Trophoblast cell (in vitro differentiated cells and primary cell): ENCODE results near the gene OXCT2. TPM values are rescaled to one million over a fixed set of nuclear protein-coding genes. Genes with fewer than 3 reads are reported as not detected.
A peak's percentile ranks its signal among the peaks of the same experiment; 100 is the strongest.
"Not testable (repeated sequence)": the region's sequence is repeated elsewhere in the genome, so short reads cannot be mapped to it uniquely, and the experiment has no call there.

ENCODE experiments used
- DNase-seq, 2 donors: peaks; one replicate each; pipeline ENCODE4 v3.0.0-alpha.2; 2016
- H2AFZ ChIP-seq: 2 replicates; pipeline ENCODE4 v1.6.1; 2013; ENCODE audit warnings: low read length, moderate library complexity, mild to moderate bottlenecking; ENCODE audit not compliant: insufficient read depth, poor library complexity
- H2AK5ac ChIP-seq: 2 replicates; pipeline ENCODE4 v1.6.1; 2013; ENCODE audit warnings: mild to moderate bottlenecking, low read length
- H2BK120ac ChIP-seq: 2 replicates; pipeline ENCODE4 v1.6.1; 2013; ENCODE audit warnings: low read length, mild to moderate bottlenecking, moderate library complexity; ENCODE audit not compliant: insufficient read depth, poor library complexity
- H2BK12ac ChIP-seq: 2 replicates; pipeline ENCODE4 v1.6.1; 2013; ENCODE audit warnings: mild to moderate bottlenecking, low read length, moderate library complexity
- H2BK5ac ChIP-seq: 2 replicates; pipeline ENCODE4 v1.6.1; 2013; ENCODE audit warnings: low read length, low read depth, moderate library complexity, mild to moderate bottlenecking; ENCODE audit not compliant: poor library complexity
- H3K14ac ChIP-seq: 2 replicates; pipeline ENCODE4 v1.6.1; 2013; ENCODE audit warnings: mild to moderate bottlenecking, low read length
- H3K18ac ChIP-seq: 2 replicates; pipeline ENCODE4 v1.6.1; 2013; ENCODE audit warnings: mild to moderate bottlenecking, low read length
- H3K23ac ChIP-seq: 2 replicates; pipeline ENCODE4 v1.6.1; 2013; ENCODE audit warnings: low read length
- H3K27ac ChIP-seq: 2 replicates; pipeline ENCODE4 v1.5.1; 2013; ENCODE audit warnings: low read depth, mild to moderate bottlenecking, inconsistent platforms, low read length, moderate library complexity
- H3K27me3 ChIP-seq: 2 replicates; pipeline ENCODE4 v1.6.1; 2013; ENCODE audit warnings: inconsistent platforms, mild to moderate bottlenecking, low read length, moderate library complexity; ENCODE audit not compliant: insufficient read depth
- H3K36me3 ChIP-seq, 2 experiments: 1 replicate in 1 of 2; 2 replicates in 1 of 2; pipeline ENCODE4 v1.6.1; 2013; ENCODE audit warnings: low read length in 2 of 2, mild to moderate bottlenecking in 2 of 2, moderate library complexity in 1 of 2; ENCODE audit not compliant: insufficient read depth in 2 of 2, control insufficient read depth in 1 of 2
- H3K4ac ChIP-seq: 2 replicates; pipeline ENCODE4 v1.6.1; 2013; ENCODE audit warnings: low read depth, mild to moderate bottlenecking, low read length, moderate library complexity
- H3K4me1 ChIP-seq, 2 experiments: 1 replicate in 1 of 2; 2 replicates in 1 of 2; pipeline ENCODE4 v1.6.1; 2013; ENCODE audit warnings: low read length in 2 of 2, mild to moderate bottlenecking in 2 of 2, moderate library complexity in 1 of 2; ENCODE audit not compliant: insufficient read depth in 2 of 2, control insufficient read depth in 1 of 2
- H3K4me2 ChIP-seq: 2 replicates; pipeline ENCODE4 v1.6.1; 2013; ENCODE audit warnings: inconsistent platforms, mild to moderate bottlenecking, low read length, moderate library complexity
- H3K4me3 ChIP-seq: 2 replicates; pipeline ENCODE4 v1.5.1; 2013; ENCODE audit warnings: mild to moderate bottlenecking, low read depth, low read length, inconsistent platforms
- H3K79me1 ChIP-seq: one replicate; pipeline ENCODE4 v1.6.1; 2013; ENCODE audit warnings: low read length
- H3K79me2 ChIP-seq: 2 replicates; pipeline ENCODE4 v1.6.1; 2013; ENCODE audit warnings: low read length, mild to moderate bottlenecking; ENCODE audit not compliant: control insufficient read depth, insufficient read depth, poor library complexity
- H3K9ac ChIP-seq: 2 replicates; pipeline ENCODE4 v1.6.1; 2013; ENCODE audit warnings: mild to moderate bottlenecking, low read length
- H3K9me3 ChIP-seq: 2 replicates; pipeline ENCODE4 v1.6.1; 2013; ENCODE audit warnings: low read depth, mild to moderate bottlenecking, control low read depth, inconsistent platforms, low read length; ENCODE audit not compliant: insufficient read depth
- H4K12ac ChIP-seq: 2 replicates; pipeline ENCODE4 v1.6.1; 2013; ENCODE audit warnings: low read depth, mild to moderate bottlenecking, low read length, moderate library complexity
- H4K8ac ChIP-seq: 2 replicates; pipeline ENCODE4 v1.6.1; 2013; ENCODE audit warnings: low read depth, mild to moderate bottlenecking, low read length, moderate library complexity
- H4K91ac ChIP-seq: one replicate; pipeline ENCODE4 v1.6.1; 2013; ENCODE audit warnings: low read depth, mild to moderate bottlenecking, low read length, moderate library complexity
- WGBS: extraction: QIAGEN DNeasy Blood & Tissue Kit; methylation state at CpG from one replicate; pipeline ENCODE4 v1.1.7; 2013; ENCODE audit warnings: missing lambda C conversion rate; ENCODE audit not compliant: insufficient read length, insufficient coverage; ENCODE audit errors: extremely low coverage; 5-methylcytosine and 5-hydroxymethylcytosine counted together
- polyA plus RNA-seq: library from polyadenylated mRNA; stranded (reverse); fragments of 200-250 nt; gene quantifications from 2 replicates; pipeline ENCODE4 v1.2.3, GENCODE V29; 2013

Gene OXCT2
- polyA plus RNA-seq, result 0.15 and 0.18 TPM in 2 replicates

GRCh38 chr1:39771022-39771532 is at the start of gene OXCT2:
TSS of gene OXCT2 (minus strand) at chr1:39771348. CDS start at chr1:39771255, 93 bp downstream.
- H4K12ac ChIP-seq, H3K4me3 ChIP-seq, H3K4me1 ChIP-seq, H3K4ac ChIP-seq, H2BK120ac ChIP-seq, H2AK5ac ChIP-seq, H4K8ac ChIP-seq, H2AFZ ChIP-seq, H3K9ac ChIP-seq, H2BK5ac ChIP-seq, H2BK12ac ChIP-seq, H3K9me3 ChIP-seq, H4K91ac ChIP-seq, H3K36me3 ChIP-seq, H3K27ac ChIP-seq, H3K18ac ChIP-seq, DNase-seq, H3K23ac ChIP-seq, H3K14ac ChIP-seq, H3K27me3 ChIP-seq, H3K79me2 ChIP-seq, H3K4me2 ChIP-seq, H3K79me1 ChIP-seq: not testable (repeated sequence)
- WGBS, result no CpG with 5 or more reads among the region's 57 CpGs

GRCh38 chr1:39819091-39819812 is 48.1 kb upstream of the OXCT2 start:
- H2BK120ac ChIP-seq, result no peak overlapping the region

DNA sequence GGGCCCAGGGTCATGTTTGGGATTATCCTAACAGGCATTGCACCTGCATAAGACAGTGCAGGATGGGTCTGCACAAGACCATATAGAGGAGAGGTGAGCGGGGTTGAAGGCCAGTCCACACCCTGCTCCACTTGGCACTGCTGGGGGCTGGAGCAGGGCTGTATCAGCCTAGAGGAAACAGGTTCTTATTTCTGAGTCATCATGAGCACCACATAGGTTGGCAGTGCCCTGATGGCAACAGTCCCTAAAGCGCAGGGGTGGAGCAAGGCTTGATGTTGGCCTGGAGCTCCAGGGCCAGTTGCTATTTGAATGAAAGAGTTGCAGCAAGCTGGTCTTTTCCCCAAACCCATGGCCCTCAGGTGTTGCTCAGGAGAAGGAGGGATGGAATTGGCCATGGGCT is 47.3 kb upstream of the OXCT2 start:
- Histone ChIP-seq H2AK5ac (no peak overlapping the region), H3K4me3 (no peak overlapping the region), H2BK5ac (no peak overlapping the region), H3K27me3 (no peaks in the 10 kb centered on the region), H3K9me3 (peaks cover 2% of the 10 kb centered on the region), H3K18ac (no peak overlapping the region), H3K4me1 (no peaks in the 10 kb centered on the region), H2BK120ac (no peak overlapping the region), H2AFZ (no peak overlapping the region), H3K14ac (no peak overlapping the region), H3K79me1 (no peaks in the 10 kb centered on the region), H3K27ac (no peak overlapping the region), H3K23ac (no peak overlapping the region), H3K4ac (no peak overlapping the region), H2BK12ac (no peak overlapping the region), H4K91ac (no peak overlapping the region), H4K8ac (no peak overlapping the region), H4K12ac (no peak overlapping the region), H3K4me2 (no peak overlapping the region), H3K79me2 (no peaks in the 10 kb centered on the region), H3K9ac (no peak overlapping the region), H3K36me3 (no peaks in the 10 kb centered on the region)
- DNase-seq, result no peak
- no CpG with 5 or more reads among the region's 2 CpGs for WGBS

More at GRCh38 chr1:39819091-39819812, 48.1 kb upstream of the OXCT2 start:
- Histone ChIP-seq H2AK5ac (no peak overlapping the region), H3K9ac (no peak overlapping the region), H3K4me1 (no peaks in the 10 kb centered on the region), H2BK12ac (no peak overlapping the region), H4K8ac (no peak overlapping the region), H4K12ac (no peak overlapping the region), H2BK5ac (no peak overlapping the region), H3K9me3 (peaks cover 2% of the 10 kb centered on the region), H3K79me2 (no peaks in the 10 kb centered on the region), H2AFZ (no peak overlapping the region), H3K18ac (no peak overlapping the region), H4K91ac (no peak overlapping the region), H3K27ac (no peak overlapping the region), H3K27me3 (no peaks in the 10 kb centered on the region), H3K4me2 (no peak overlapping the region), H3K4ac (no peak overlapping the region), H3K36me3 (no peaks in the 10 kb centered on the region), H3K23ac (no peak overlapping the region), H3K4me3 (peak overlapping the region; percentile 38), H3K14ac (no peak overlapping the region), H3K79me1 (no peaks in the 10 kb centered on the region)
- DNase-seq, result no peak
- WGBS, result no CpG with 5 or more reads among the region's 22 CpGs

DNA sequence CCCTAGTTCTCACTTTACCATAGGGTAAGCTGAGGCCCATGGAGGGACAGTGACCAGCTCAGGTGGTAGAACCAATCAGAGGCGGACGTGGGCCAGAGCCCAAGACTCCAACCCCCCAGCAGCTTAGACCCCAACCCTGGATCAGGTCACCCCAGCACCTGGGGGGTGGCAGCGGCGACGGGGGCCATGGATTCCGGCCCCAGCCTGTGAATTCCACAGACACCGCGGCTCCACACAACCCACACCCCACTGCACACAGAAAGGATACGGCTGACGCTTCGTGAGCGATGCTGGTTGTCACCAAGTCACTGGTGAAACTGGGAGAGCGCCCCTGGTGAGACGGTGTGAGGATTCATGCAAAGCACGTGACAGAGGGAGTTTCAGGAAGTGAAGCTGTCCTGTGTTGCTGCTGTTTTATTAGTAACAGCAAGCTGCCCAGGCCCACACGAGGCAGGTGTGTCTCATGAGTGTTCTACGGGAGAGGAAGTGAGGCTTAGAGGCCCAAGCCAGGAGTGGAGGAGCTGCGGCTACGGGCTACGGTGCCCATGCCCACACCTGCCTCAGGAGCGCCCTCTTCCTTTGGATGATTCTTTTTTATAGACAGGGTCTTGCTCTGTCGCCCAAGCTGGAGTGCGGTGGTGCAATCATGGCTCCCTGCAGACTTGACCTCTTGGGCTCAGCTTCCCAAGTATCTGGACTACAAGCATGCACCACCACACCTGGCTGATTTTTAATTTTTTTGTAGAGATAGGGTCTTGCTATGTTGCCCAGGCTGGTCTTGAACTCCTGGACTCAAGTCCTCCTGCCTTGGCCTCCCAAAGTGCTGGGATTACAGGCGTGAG is 46.2 kb upstream of the OXCT2 start:
- peak; percentile 85 to 88 for DNase-seq
- H3K23ac ChIP-seq, H3K4ac ChIP-seq: not testable (repeated sequence)

More for the DNA sequence above, 46.2 kb upstream of the OXCT2 start:
- H2AK5ac ChIP-seq, H3K79me1 ChIP-seq, H3K79me2 ChIP-seq, H3K27me3 ChIP-seq, H3K4me1 ChIP-seq, H3K9ac ChIP-seq, H4K91ac ChIP-seq, H3K14ac ChIP-seq, H4K8ac ChIP-seq, H3K4me2 ChIP-seq, H3K18ac ChIP-seq, H4K12ac ChIP-seq, H3K4me3 ChIP-seq, H2BK120ac ChIP-seq, H3K27ac ChIP-seq, H3K9me3 ChIP-seq, H2BK5ac ChIP-seq, H2AFZ ChIP-seq, H3K36me3 ChIP-seq: not testable (repeated sequence)
- peak overlapping the region; percentile 30 for H2BK12ac ChIP-seq
- WGBS, result no CpG with 5 or more reads among the region's 24 CpGs
